NCI-H2196 treated with DMSO at 0.1 percent for 48 hours (cell line): Measurements from ENCODE around the gene TBXT.

Experiments
- DNase-seq: peaks from one replicate; lab custom pipeline; 2025; ENCODE audit not compliant: unreplicated experiment; lab: John Stamatoyannopoulos, UW

TBXT gene

DNA sequence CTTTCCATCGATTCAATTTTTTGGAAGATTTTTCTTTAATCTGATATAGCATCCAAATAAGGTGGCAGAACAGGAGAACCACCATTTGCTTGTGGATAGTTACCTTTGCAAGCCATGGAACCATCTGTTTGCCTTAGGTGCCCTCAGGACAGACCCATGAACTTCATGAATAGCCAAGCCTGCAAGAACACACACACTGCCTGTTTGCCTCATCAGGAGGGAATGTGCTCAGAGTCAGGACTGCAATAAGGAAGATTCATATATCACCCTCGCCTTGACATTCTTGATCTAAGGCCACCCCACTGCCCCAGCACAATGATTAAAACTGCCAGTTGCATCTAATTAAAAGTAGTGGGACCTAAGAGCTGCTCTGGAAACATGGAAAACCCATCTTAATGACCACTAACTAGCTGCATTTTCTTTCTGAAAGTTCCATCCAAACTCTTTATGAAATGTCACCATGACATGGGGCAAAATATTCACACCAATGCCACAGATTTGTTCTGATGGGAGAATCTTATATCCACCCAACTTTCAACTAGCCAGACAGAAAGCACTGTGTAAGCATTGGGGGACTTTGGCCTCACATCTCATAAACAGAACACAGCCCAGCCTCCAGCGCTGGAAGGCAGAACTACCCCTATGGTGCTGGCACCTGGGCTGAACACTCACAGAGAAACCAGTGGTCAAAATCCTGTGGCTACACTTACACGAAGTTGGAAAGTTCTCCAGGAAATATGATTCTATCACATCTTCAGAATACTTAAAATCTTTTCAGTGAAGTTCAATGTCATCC lies 48.3 kb downstream of the TBXT start:
- DNase-seq: no peak

DNA sequence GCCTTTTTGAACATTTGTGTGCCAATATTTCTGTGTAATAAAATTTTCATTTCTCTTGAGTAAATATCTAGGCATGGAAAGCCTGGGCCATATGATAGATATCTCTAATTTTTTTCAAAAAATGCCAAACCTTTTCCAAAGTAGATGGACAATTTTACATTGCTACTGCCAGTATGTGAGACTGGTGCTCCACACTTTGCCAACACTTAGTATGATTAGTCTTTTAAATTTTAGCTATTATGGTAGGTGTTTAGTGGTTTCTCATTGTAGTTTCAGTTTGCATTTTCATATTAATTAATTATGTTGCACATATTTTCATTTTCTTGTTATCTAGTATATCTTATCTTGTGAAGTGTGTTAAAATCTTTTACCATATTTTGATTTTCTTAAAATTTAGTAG lies 52.0 kb downstream of the TBXT start:
- no peak for DNase-seq

DNA sequence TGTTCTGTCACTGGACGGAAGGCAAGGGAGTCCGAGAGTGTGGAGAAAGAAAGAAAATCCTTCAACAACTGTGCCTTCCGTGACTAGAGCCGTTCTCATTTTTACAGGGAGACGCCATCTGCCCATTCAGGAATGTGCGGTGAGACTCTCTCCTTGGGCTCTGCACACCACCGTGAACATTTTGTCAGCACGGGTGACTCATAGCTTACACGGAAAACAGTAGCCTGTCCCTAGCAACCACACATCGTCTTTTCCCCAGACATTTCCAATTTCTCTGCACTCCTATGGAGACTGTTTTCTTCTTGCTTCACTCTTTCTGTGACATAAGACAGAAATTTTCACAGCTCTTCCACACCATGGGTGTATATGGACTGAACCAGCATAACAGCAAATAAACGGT lies 55.1 kb downstream of the TBXT start:
- no peak for DNase-seq

DNA sequence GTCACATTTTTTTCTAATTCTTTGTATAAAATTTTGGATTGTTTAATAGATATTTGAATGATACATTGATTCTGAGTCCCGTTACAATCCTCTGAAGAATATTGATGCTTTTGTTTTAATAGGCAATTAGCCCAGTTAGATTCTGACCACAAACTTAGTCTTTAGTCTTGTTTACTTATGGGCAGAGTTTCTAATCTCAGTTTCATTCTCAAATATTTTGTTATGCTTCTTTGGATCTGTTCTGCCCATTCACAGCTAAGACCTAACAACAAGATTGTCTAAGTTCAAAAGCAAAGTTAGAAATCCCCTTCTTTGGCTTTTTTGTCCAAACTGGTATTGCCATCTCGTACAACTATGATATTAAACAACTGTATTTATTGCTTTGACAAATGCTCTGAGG lies 58.0 kb downstream of the TBXT start:
- no peak for DNase-seq
